HG03439 (cell line): ENCODE data around the gene TTBK1.
"Not testable (repeated sequence)": the region's sequence is repeated elsewhere in the genome, so short reads cannot be mapped to it uniquely, and the experiment has no call there.

ENCODE experiments used
- ATAC-seq: cut with Tn5 transposase; IDR thresholded peaks from one replicate; pipeline ENCODE4 v1.9.1; 2021; ENCODE audit warnings: mild to moderate bottlenecking, moderate library complexity; ENCODE audit not compliant: unreplicated experiment

The TTBK1 gene

GRCh38 chr6:43302126-43302525 is 58.8 kb downstream of the TTBK1 start:
- no peak for ATAC-seq

DNA sequence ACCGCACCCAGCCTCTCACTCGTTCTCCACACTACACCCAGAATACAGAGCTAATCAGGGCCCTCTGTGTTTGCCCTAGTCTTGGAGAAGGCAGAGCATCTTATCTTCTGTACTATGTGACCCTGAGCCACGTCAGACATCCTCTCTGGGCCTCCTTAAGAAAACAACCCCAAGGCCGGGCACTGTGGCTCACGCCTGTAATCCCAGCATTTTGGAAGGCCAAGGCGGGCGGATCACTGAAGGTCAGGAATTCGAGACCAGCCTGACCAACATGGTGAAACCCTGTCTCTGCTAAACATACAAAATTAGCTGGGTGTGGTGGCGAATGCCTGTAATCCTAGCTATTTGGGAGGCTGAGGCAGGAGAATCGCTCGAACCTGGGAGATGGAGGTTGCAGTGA is 59.7 kb downstream of the TTBK1 start:
- ATAC-seq = not testable (repeated sequence)

DNA sequence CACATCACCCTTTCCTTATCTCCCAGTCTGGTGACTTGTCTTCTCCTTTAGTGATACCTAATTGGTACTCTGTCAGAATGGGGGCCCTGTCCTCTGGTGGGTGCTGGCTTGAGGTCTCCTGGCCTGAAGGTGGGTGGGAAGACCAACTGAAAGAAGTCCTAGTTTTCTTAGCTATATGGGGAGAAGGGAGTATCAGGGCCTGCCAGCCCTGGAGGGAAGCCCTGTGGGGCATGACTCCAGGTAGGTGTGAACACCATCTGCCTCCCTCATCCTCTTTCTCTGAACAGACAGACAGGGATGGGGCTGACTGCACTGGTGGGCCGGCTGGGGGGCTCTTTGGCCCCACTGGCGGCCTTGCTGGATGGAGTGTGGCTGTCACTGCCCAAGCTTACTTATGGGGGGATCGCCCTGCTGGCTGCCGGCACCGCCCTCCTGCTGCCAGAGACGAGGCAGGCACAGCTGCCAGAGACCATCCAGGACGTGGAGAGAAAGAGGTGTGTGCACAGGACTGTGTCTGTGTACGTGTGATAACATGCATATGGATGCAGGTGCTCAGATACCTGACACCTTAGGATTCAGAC is 60.6 kb downstream of the TTBK1 start:
- no peak for ATAC-seq

DNA sequence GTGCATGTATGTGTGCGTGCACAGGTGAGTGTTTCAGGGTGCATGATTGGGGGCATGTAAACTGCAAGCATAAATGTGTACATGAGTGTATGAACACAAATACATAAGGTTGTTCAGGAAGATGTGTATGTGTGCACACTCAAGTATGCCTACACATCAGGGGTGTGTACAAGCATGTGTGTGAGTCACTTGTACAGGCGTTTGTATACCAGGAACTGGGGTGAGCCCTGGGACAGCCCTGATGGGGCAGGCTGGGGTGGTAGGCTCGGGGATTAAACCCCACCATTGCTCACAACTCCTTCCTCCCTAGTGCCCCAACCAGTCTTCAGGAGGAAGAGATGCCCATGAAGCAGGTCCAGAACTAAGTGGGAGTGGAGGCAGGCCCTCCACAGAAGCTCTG is 61.1 kb downstream of the TTBK1 start:
- no peak for ATAC-seq

DNA sequence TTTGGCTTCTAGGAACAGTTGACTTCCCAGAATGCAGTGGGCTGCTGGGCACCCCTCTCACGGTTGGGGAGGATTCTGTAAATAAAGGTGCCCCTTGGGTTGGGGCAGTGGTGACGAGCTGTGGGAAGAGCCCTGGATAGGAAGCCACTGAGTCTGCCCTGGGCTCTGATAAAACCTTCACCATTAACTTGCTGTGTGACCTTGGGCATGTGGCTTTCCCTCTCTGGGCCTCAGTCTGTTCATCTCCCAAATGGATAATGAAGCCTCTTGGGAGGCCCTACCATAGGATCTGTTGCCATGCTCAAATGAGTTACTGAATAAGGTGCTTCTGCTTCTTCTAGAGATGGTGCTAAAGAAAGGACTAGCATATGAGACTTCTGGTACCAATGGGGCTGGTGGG is 61.6 kb downstream of the TTBK1 start:
- no peak for ATAC-seq

DNA sequence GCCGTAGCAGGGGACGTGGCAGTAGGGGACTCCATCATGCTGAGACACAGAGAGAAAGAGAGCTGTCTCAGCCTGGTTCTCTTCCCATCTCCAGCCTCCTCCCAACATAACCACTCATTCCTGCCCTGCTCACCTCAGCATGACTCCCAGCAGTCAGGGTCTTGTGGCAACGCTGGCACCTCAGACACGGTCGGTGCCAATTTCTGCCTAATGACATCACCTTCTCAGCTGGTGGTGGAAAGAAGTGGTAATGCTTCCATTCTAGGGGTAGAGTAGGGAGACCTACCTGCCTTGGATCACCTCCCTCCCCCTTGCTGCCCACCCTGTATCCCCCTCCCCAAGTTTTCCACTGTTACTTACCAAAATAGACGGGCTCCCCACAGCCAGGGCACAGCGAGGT is 62.8 kb downstream of the TTBK1 start:
- ATAC-seq = no peak

- ATAC-seq = peak; percentile 11
These were observed 64.3 kb downstream of the TTBK1 start for GRCh38 chr6:43307451-43308100.

DNA sequence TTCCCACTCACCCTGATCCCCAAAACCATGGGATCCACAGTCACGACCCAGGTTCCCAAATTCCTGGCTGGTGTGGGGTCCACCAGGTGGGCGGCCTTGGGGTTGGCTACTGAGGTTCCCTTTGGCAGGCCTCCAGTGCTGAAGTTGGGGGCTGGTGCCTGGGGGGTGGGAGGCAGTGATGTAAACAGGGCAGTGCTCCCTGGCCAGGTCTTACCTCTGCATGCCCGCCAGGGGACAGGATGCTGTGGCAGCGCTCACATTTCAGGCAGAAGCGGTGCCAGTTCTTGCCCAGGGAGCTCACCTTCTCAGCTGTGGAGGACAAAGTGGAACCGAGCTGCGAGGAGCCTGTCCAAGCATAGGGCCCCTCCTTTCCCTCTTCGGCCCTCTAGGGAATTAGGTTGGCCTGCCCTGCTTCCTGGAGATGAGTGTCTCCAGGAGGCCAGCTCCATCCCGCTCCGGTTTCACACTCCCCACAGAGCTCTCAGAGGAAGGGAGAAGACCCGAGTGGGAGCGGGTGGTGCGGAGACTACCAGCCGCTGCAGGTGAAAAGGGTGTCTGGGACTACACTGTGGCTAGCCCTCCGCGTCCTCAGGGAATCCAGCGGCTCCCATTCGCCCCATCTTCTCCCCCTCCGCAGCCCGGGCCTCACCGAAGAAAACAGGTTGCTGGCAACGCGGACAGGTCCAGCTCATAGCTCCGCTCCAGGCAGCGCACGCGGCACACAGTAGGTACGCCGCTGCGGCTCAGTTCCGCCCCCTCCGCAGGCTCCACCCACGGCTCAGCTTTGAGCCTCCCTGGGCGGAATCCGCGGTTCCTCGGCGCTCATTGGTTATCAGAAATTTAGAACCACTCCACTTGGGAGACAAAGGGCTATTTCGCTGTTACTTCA is 65.1 kb downstream of the TTBK1 start, which contains the start of gene CRIP3:
CRIP3 (minus strand) TSS at position 726 of the 889 bp plus-strand sequence; CDS start at position 692, 34 bp downstream.
- ATAC-seq = peak; percentile 61

DNA sequence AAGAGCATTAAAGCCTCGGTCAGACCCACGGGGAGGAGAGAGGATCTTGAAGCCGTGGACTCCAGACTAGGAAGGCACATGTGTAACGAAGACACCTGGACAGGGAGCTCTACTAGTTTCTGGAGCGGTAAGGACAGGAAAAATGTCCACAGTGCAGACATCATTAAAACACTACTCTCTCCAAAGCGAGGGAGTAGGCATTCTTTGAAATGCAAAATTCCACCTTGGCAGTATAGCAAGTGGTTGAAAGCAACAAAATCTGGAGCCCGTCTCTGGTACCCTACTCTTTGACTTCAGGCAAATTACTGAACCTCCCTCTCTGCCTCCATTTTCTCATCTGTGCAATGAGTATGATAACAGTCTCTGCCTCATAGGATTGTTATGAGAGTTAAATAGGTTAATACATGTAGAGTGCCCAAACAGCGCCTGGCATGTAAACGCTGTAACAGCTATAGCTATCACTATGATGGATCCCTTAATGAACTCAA is 65.8 kb downstream of the TTBK1 start:
- ATAC-seq = no peak

GRCh38 chr6:43310134-43310533 is 66.9 kb downstream of the TTBK1 start:
- ATAC-seq = no peak

DNA sequence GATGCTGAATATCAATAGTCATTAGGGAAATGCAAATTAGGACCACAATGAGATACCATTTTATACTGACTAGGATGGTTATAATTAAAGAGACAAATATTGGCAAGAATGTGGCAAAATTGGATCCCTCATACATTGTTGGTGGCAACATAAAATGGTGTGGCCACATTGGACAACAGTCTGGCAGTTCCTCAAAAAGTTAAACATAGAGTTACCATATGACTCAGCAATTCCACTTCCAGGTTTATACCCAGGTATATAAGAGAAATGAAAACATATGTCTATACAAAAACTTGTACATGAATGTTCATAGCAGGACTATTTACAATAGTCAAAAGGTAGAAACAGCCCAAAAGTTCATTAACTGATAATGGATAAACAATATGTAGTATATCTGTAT is 67.3 kb downstream of the TTBK1 start:
- no peak for ATAC-seq

DNA sequence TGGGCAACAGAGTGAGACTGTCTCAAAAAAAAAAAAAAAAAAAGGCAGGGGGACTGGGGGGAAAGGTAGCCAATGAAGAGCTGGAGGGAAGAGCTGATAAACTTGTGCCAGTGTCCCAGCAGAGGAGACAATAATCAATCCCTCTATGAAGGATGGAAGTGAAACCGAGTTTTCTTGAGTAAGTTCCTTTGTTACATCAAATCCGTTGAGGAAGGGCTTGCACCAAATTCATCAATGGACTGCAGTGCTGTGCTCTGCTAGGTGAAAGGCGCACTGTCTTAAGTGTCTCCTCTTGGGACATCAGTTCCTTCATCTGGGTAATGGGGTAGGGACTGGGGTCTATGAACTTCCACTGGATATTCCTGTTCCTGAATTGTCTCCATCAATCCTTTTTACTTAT is 68.4 kb downstream of the TTBK1 start:
- no peak for ATAC-seq

GRCh38 chr6:43313813-43314212 is 70.5 kb downstream of the TTBK1 start:
- ATAC-seq = no peak

DNA sequence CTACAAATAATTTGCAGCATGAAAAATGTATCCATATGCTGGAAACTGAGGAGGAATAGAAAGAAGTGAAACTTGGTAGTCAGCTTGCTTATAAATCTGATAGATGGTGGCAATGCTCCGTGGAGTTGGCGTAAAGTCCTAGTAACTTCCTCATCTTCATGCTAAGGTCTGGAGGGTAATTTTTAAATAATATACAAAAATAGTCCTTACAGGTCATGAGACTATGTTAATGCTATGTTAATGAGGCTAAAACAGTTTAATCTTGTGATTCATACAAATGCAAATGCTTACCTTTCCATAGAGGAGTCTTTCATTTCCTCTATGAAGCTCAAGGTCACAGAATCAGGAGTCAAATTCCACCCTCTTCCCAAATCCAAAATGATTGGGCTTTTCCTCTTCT is 74.7 kb downstream of the TTBK1 start:
- no peak for ATAC-seq

DNA sequence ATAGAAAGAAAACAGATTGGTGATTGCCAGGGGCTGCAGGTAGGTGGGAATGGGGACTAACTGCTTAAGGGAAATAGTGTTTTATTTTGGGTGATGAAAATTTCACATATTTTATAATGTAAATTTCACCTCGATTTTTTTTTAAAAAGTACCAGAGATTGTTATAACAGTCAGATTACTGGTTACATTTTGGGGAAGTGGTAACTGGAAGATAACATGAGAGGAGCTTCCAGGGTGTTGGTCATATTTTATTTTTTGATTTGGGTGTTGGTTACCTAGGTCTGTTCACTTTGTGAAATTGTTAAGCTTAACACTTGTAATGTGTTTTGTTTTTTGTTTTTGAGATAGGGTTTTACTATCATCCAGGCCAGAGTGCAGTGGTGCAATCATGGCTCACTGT is 82.6 kb downstream of the TTBK1 start:
- ATAC-seq = no peak

- ATAC-seq = no peak
These were observed 85.2 kb downstream of the TTBK1 start for GRCh38 chr6:43328528-43328927.

- ATAC-seq = no peak
These were observed 88.2 kb downstream of the TTBK1 start for GRCh38 chr6:43331470-43331869.

DNA sequence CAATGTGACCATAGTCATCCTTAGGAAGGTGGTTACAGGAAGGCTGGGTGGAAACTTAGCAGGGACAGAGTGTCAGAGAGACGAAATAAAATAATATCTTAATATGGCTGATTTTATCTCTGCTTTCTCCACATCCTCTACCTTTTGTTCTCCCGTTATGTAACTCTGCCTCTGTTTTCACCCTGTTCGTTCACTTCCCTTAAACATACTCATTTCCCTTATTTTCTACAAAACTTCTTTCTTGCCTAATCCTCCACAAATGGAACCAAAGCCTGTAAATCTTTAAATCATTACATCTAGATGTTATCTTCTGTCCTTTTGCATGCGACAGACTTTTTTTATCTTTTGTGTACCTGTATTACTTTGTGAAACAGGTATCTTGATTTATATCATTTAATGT is 88.6 kb downstream of the TTBK1 start:
- no peak for ATAC-seq

DNA sequence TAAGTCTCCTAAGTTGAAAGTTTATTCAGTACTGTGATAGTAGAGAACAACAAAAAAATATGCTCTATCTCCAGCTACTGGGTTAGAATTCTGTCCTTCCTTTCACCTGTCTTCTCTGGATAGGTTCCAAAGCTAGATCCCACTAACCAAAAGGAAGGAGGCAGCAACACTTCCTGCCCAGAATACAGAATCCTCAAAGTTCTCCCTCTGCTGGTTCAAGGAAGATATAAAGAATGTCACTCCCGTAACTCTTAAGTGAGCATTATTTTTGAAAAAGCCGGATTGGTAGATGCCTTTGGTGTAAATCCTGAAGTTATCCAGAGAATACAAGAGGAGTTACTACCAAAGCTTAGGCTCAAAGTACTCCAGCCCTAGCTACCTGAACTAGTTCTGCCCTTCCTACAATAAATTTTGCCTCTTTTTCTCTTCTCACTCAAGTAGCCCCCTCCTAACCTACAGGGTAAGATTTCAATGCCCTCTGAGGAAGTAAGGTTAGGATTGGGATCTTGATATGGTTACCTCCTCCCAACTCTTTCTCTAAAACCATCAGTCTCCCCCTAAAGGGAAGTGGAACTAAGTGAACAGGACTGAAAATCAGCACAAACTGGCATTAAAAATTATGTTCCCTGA is 91.3 kb downstream of the TTBK1 start:
- ATAC-seq = no peak

- ATAC-seq = no peak
These were observed 92.2 kb downstream of the TTBK1 start for GRCh38 chr6:43335469-43335868.

DNA sequence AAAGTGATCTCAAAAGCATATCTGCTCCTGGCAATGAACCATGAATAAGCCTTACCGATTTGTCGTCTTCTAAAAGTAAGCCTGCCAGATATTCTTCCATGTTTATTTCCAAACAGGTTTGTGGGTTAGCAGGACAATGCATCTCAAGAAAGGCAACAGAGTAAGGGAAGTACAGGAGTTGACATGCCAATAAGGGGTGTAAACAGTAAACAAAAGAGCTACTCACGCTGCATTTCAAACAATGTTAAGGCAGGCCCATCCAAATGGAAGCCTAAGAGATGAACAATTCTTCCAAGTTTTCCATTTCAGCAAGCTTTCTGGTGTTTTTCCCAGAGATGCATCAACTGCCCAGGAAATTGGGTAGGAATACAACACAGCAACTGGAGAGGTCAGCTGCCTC is 93.1 kb downstream of the TTBK1 start:
- ATAC-seq = no peak
